ENCODE data around the gene NCR2. TPM values are rescaled to one million over a fixed set of nuclear protein-coding genes. Genes with fewer than 3 reads are reported as not detected.

The NCR2 gene
- total and polyA plus RNA-seq, 9 of the 15 experiments (the other 6 are each of a cell fraction or from before 2014, with no cell fraction given) = not detected

DNA sequence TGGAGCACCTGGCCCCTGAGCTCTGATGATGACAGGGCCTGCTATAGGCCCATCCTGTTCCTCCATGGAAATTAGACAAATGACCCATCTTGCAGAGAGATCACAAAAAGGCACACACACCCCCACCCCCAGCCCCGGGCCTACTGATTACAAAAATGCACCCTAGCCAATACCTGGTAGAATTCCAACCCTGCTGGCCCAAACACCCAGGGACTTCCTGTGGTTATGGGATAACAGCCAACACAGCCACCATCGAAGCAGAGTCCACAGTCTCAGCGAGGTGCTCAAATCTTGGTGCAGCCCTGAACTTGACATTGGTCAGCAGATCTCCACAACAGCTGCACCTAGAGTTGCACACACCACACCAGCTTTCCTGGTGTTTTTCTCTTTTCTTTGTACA, 17.0 kb downstream of the NCR2 start:
- ChIA-PET POLR2A (interaction anchor here (1.0 kb wide), 1 partner anchor 19 kb away, joined by 3 read pairs; no protein-coding TSS in a partner anchor), CTCF (ENCODE audit: low intra/inter-chr PET ratio) (no interaction called here)
- WGBS (ENCODE audit: insufficient coverage, low coverage, missing lambda C conversion rate) = 0% methylated on average over 3 of the region's 3 CpGs
- Histone ChIP-seq H3K27ac (ENCODE audit: extremely low read depth, low read depth, low read length) (no peak overlapping the region), H3K9ac (ENCODE audit: insufficient read depth in 1 of 2, low read depth in 2 of 2, low read length in 2 of 2) (no peak overlapping the region), H3K36me3 (ENCODE audit: control insufficient read depth, insufficient read depth, low read length) (no peaks in the 10 kb centered on the region), H2AFZ (ENCODE audit: low read depth, low read length) (no peak overlapping the region), H3K4me2 (ENCODE audit: insufficient read depth, low read length) (no peak overlapping the region), H3K9me1 (ENCODE audit: control insufficient read depth, insufficient read depth, low read length) (no peaks in the 10 kb centered on the region), H3K4me3 (no peak overlapping the region), H3K79me2 (ENCODE audit: control insufficient read depth, insufficient read depth, low read length) (no peaks in the 10 kb centered on the region), H4K20me1 (replicated peaks; ENCODE audit: control insufficient read depth, insufficient read depth, low read length) (no peaks in the 10 kb centered on the region), H3K9me3 (replicated peaks; ENCODE audit: control insufficient read depth, insufficient read depth, low read depth, low read length) (peaks cover 2% of the 10 kb centered on the region; the same call in 1 of the 2 replicates), H3K27me3 (ENCODE audit: control insufficient read depth in 2 of 2, insufficient read depth in 2 of 2, low read length in 2 of 2) (peaks cover 27 to 38% of the 10 kb centered on the region in 2 experiments), H3K4me1 (replicated peaks in 1 of 2; ENCODE audit: control insufficient read depth in 2 of 2, insufficient read depth in 2 of 2, low read length in 2 of 2) (no peaks in the 10 kb centered on the region)
- ATAC-seq = no peak
- DNase-seq (ENCODE audit: extremely low read depth in 1 of 4, low spot score in 3 of 4) = no peak
- BruUV-seq (replicated peaks) = no TSS peak
- intact Hi-C loops (cut with micrococcal nuclease) = no loop called here
- TF ChIP-seq SETDB1 (IDR thresholded peaks at IDR 0.05; ENCODE audit: low read length) (no peak), CTCF (IDR thresholded peaks at IDR 0.05 in 2 of 3, conservative IDR thresholded peaks at IDR 0.05 in 1 of 3; ENCODE audit: insufficient read depth in 2 of 3, low read depth in 1 of 3, low read length in 3 of 3) (no peak), BCOR (IDR thresholded peaks at IDR 0.05) (no peak), THRAP3 (IDR thresholded peaks at IDR 0.05; ENCODE audit: borderline replicate concordance) (no peak)
- TF ChIP-seq, protein P1, sequence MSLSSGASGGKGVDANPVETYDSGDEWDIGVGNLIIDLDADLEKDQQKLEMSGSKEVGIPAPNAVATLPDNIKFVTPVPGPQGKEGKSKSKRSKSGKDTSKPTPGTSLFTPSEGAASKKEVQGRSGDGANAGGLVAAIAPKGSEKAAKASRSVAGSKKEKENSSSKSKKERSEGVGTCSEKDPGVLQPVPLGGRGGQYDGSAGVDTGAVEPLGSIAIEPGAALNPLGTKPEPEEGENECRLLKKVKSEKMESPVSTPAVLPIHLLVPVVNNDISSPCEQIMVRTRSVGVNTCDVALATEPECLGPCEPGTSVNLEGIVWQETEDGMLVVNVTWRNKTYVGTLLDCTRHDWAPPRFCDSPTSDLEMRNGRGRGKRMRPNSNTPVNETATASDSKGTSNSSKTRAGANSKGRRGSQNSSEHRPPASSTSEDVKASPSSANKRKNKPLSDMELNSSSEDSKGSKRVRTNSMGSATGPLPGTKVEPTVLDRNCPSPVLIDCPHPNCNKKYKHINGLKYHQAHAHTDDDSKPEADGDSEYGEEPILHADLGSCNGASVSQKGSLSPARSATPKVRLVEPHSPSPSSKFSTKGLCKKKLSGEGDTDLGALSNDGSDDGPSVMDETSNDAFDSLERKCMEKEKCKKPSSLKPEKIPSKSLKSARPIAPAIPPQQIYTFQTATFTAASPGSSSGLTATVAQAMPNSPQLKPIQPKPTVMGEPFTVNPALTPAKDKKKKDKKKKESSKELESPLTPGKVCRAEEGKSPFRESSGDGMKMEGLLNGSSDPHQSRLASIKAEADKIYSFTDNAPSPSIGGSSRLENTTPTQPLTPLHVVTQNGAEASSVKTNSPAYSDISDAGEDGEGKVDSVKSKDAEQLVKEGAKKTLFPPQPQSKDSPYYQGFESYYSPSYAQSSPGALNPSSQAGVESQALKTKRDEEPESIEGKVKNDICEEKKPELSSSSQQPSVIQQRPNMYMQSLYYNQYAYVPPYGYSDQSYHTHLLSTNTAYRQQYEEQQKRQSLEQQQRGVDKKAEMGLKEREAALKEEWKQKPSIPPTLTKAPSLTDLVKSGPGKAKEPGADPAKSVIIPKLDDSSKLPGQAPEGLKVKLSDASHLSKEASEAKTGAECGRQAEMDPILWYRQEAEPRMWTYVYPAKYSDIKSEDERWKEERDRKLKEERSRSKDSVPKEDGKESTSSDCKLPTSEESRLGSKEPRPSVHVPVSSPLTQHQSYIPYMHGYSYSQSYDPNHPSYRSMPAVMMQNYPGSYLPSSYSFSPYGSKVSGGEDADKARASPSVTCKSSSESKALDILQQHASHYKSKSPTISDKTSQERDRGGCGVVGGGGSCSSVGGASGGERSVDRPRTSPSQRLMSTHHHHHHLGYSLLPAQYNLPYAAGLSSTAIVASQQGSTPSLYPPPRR (CRISPR knock-in tag; IDR thresholded peaks at IDR 0.05; ENCODE audit: borderline replicate concordance) = no peak
- in situ Hi-C loops (cut with MboI) = no loop called here
- no peak for FAIRE-seq
